K562 (cell line): ENCODE data around the gene GULP1. TPM values are rescaled to one million over a fixed set of nuclear protein-coding genes. Genes with fewer than 3 reads are reported as not detected.

Source experiments
- ATAC-seq: fragments of 200-7000 bp; cut with Tn5 transposase; 3 replicates; pipeline ENCODE4 v1.9.1; 2020; ENCODE audit warnings: moderate library complexity
- BruUV-seq: library from RNA; stranded (reverse); fragments of 400-500 nt; replicated peaks from 2 replicates; lab custom pipeline; 2021; lab: Mats Ljungman, UMichigan
- CTCF ChIA-PET: fragments of 300-600 bp; formaldehyde crosslinking; extraction: SDS; loops from one replicate; lab custom pipeline; 2021; ENCODE audit warnings: low intra/inter-chr PET ratio; lab: Yijun Ruan, JAX
- POLR2A ChIA-PET: fragments of 300-600, 350-650 bp; sonication (Branson Sonifier 250); formaldehyde crosslinking; extraction: SDS; loops from one replicate; lab custom pipeline; 2021; ENCODE audit warnings: antibody characterized with exemption, inconsistent platforms; lab: Yijun Ruan, JAX
- DNase-seq, 4 experiments: peaks; one replicate each; pipeline versions ENCODE4 v3.0.0 to v3.0.0-alpha.2; 2011 to 2018; ENCODE audit warnings: low spot score in 3 of 4, mixed read lengths in 3 of 4; ENCODE audit errors: extremely low read depth in 1 of 4
- FAIRE-seq: peaks from 2 replicates; lab custom pipeline; 2011; peaks lifted over from hg19 to GRCh38; lab: Jason Lieb, UNC
- H2AFZ ChIP-seq: 2 replicates; pipeline ENCODE4 v1.6.0; 2011; ENCODE audit warnings: low read depth, low read length, control low read depth, inconsistent platforms
- H3K27ac ChIP-seq: fragments of 200-600 bp; 3 replicates; pipeline ENCODE4 v1.8.0; 2011; ENCODE audit warnings: low read depth, mild to moderate bottlenecking, control low read depth, inconsistent platforms, low read length, moderate library complexity, mixed read lengths; ENCODE audit errors: extremely low read depth
- H3K27me3 ChIP-seq, 2 experiments: fragments of 300-600 bp in 1 of 2; 2 replicates in 1 of 2; 3 replicates in 1 of 2; pipeline versions ENCODE4 v1.6.0 to v1.8.0; 2011; ENCODE audit warnings: inconsistent platforms in 2 of 2, low read length in 2 of 2, mild to moderate bottlenecking in 1 of 2, mixed read lengths in 1 of 2, moderate library complexity in 1 of 2; ENCODE audit not compliant: control insufficient read depth in 2 of 2, insufficient read depth in 2 of 2
- H3K36me3 ChIP-seq: fragments of 300-600 bp; 3 replicates; pipeline ENCODE4 v1.8.0; 2011; ENCODE audit warnings: mild to moderate bottlenecking, low read length, inconsistent platforms; ENCODE audit not compliant: control insufficient read depth, insufficient read depth
- H3K4me1 ChIP-seq, 2 experiments: fragments of 200-600 bp in 1 of 2; replicated peaks in 1 of 2; 2 replicates in 1 of 2; 3 replicates in 1 of 2; pipeline versions ENCODE4 v1.5.1 to v1.8.0; 2011; ENCODE audit warnings: inconsistent platforms in 2 of 2, low read length in 2 of 2, mild to moderate bottlenecking in 1 of 2, mixed read lengths in 1 of 2, moderate library complexity in 1 of 2; ENCODE audit not compliant: control insufficient read depth in 2 of 2, insufficient read depth in 2 of 2
- H3K4me2 ChIP-seq: 2 replicates; pipeline ENCODE4 v1.6.1; 2011; ENCODE audit warnings: low read length, control low read depth, inconsistent platforms, mixed read lengths; ENCODE audit not compliant: insufficient read depth
- H3K4me3 ChIP-seq: fragments of 200-600 bp; sonication (generic), shearing (Covaris generic); 2 replicates; pipeline ENCODE4 v1.5.1; 2016; ENCODE audit warnings: control low read depth, inconsistent platforms
- H3K79me2 ChIP-seq: fragments of 200-600 bp; 3 replicates; pipeline ENCODE4 v1.8.0; 2011; ENCODE audit warnings: low read length, inconsistent platforms; ENCODE audit not compliant: control insufficient read depth, insufficient read depth
- H3K9ac ChIP-seq, 2 experiments: 2 replicates each; pipeline versions ENCODE4 v1.6.0 to v1.6.1; 2011; ENCODE audit warnings: low read depth in 2 of 2, low read length in 2 of 2, control low read depth in 1 of 2, inconsistent platforms in 1 of 2, mild to moderate bottlenecking in 1 of 2, mixed read lengths in 1 of 2; ENCODE audit not compliant: insufficient read depth in 1 of 2
- H3K9me1 ChIP-seq: one replicate; pipeline ENCODE4 v1.6.0; 2011; ENCODE audit warnings: inconsistent platforms, mild to moderate bottlenecking, low read length, moderate library complexity; ENCODE audit not compliant: control insufficient read depth, insufficient read depth
- H3K9me3 ChIP-seq: replicated peaks from 2 replicates; pipeline ENCODE4 v1.5.1; 2011; ENCODE audit warnings: low read depth, low read length, inconsistent platforms; ENCODE audit not compliant: control insufficient read depth, insufficient read depth
- H4K20me1 ChIP-seq: replicated peaks from 2 replicates; pipeline ENCODE4 v1.6.1; 2011; ENCODE audit warnings: low read length, inconsistent platforms, mixed read lengths; ENCODE audit not compliant: control insufficient read depth, insufficient read depth
- ATF1 ChIP-seq, 2 experiments: fragments of 450-650 bp in 1 of 2; IDR thresholded peaks; 2 replicates each; pipeline ENCODE4 v1.6.1; 2016; ENCODE audit warnings: missing compliant biosample characterization in 1 of 2, missing genetic modification characterization in 1 of 2
- FOXA3 ChIP-seq, 2 experiments: fragments of 450-650 bp in 1 of 2; sonication (generic) in 1 of 2; formaldehyde crosslinking; IDR thresholded peaks in 1 of 2; conservative IDR thresholded peaks in 1 of 2; 2 replicates each; pipeline versions ENCODE4 v1.4.0 to v1.8.0; 2020 to 2022; ENCODE audit warnings: mild to moderate bottlenecking in 2 of 2, missing genetic modification reagents in 1 of 2
- HNRNPK ChIP-seq: fragments of 200-400 bp; formaldehyde crosslinking; IDR thresholded peaks from one replicate; pipeline ENCODE4 v1.6.1; 2018; ENCODE audit warnings: mild to moderate bottlenecking, low read depth, low read length; ENCODE audit not compliant: poor library complexity, severe bottlenecking
- PRDM10 ChIP-seq: fragments of 450-650 bp; IDR thresholded peaks from 2 replicates; pipeline ENCODE4 v1.6.1; 2018; ENCODE audit not compliant: partially characterized antibody
- RBM17 ChIP-seq: fragments of 200-400 bp; formaldehyde crosslinking; IDR thresholded peaks from 2 replicates; pipeline ENCODE4 v1.6.1; 2017; ENCODE audit warnings: low read depth, mild to moderate bottlenecking, low read length, borderline replicate concordance
- ZKSCAN1 ChIP-seq: fragments of 150-350 bp; IDR thresholded peaks from 2 replicates; pipeline ENCODE4 v1.6.1; 2016; ENCODE audit warnings: low read depth, low read length
- ZNF830 ChIP-seq: fragments of 250-450 bp; sonication (Bioruptor Pico); IDR thresholded peaks from 2 replicates; pipeline ENCODE4 v1.5.0; 2021; ENCODE audit warnings: mild to moderate bottlenecking
- WGBS: fragments of 100-300 bp; shearing (Covaris generic); methylation state at CpG from one replicate; pipeline ENCODE4 v1.1.6; 2016; ENCODE audit warnings: low coverage, mixed read lengths; ENCODE audit not compliant: insufficient coverage; ENCODE audit errors: missing lambda C conversion rate; 5-methylcytosine and 5-hydroxymethylcytosine counted together
- in situ Hi-C: fragments of 300-500 bp; cut with MboI; formaldehyde crosslinking; loops from 4 replicates; pipeline ENCODE4 v1.15.0; 2018; ENCODE audit warnings: inconsistent platforms, mixed read lengths
- intact Hi-C: fragments of 100-400 bp; cut with micrococcal nuclease; formaldehyde crosslinking; loops from 2 replicates; pipeline ENCODE4 v1.14.2; 2022
- polyA plus RNA-seq, 8 experiments: library from polyadenylated mRNA; depleted of rRNA in 4 of 8; stranded (reverse) in 5 of 8; unstranded in 3 of 8; fragments of >200 nt; fragmentation: Nextera tagmentation in 2 of 8; fragmentation: Illumina TruSeq in 1 of 8; extraction: Ambion mirVana in 2 of 8; extraction: Trizol in 1 of 8; gene quantifications; 2 replicates each; pipeline versions ENCODE4 v1.2.1 to v1.2.3, GENCODE V29; 2011 to 2014; ENCODE audit warnings: inconsistent platforms in 1 of 8, missing spikeins in 1 of 8
- total RNA-seq, 7 experiments: library from RNA; depleted of rRNA in 6 of 7; stranded (reverse); fragments of >200 nt in 6 of 7; fragmentation: Illumina TruSeq in 2 of 7; extraction: Trizol in 2 of 7; gene quantifications; 2 replicates each; pipeline versions ENCODE4 v1.2.1 to v1.2.3, GENCODE V29; 2011 to 2021; ENCODE audit warnings: low replicate concordance in 1 of 7

GULP1 gene
- total and polyA plus RNA-seq, 9 of the 15 experiments (the other 6 are each of a cell fraction or from before 2014, with no cell fraction given): 8.5 to 25.3 (median 19.5) TPM

- no peaks in the 10 kb centered on the region for H3K27me3 ChIP-seq
Observed at GRCh38 chr2:188596054-188596453, 304.4 kb downstream of the GULP1 start.

More at GRCh38 chr2:188596054-188596453, 304.4 kb downstream of the GULP1 start:
- no peak overlapping the region for H3K4me3 ChIP-seq
- no CpG with 5 or more reads among the region's 1 CpG for WGBS
- no peaks in the 10 kb centered on the region for H3K79me2 ChIP-seq
- TF ChIP-seq ATF1 (CRISPR knock-in tag; IDR thresholded peaks at IDR 0.05): no peak
- TF ChIP-seq ATF1 (tag; IDR thresholded peaks at IDR 0.05): no peak
- no peak for TF ChIP-seq ZKSCAN1
- no peak for TF ChIP-seq PRDM10
- no peak for TF ChIP-seq ZNF830 (CRISPR knock-in tag)
- TF ChIP-seq HNRNPK: no peak
- no peak for TF ChIP-seq FOXA3 (CRISPR knock-in tag; conservative IDR thresholded peaks at IDR 0.05 in 1 of 2, IDR thresholded peaks at IDR 0.05 in 1 of 2)
- no peak for TF ChIP-seq RBM17
- TF ChIP-seq, all 486 proteins: peak for 0
- FAIRE-seq (no peak), DNase-seq (no peak), ATAC-seq (no peak)
- H3K4me2 ChIP-seq: no peak overlapping the region
- no peaks in the 10 kb centered on the region for H3K9me3 ChIP-seq
- in situ Hi-C loops (no loop called here), intact Hi-C loops (loop anchor here (1.0 kb wide), 1 partner anchor 24 kb away; no protein-coding TSS in a partner anchor)
- H2AFZ ChIP-seq: no peak overlapping the region
- ChIA-PET POLR2A (no interaction called here), CTCF (no interaction called here)
- no peaks in the 10 kb centered on the region for H4K20me1 ChIP-seq
- no peaks in the 10 kb centered on the region for H3K9me1 ChIP-seq
- no TSS peak for BruUV-seq
- no peak overlapping the region for H3K9ac ChIP-seq
- H3K4me1 ChIP-seq: no peaks in the 10 kb centered on the region
- no peaks in the 10 kb centered on the region for H3K36me3 ChIP-seq
- H3K27ac ChIP-seq: no peak overlapping the region
